ENCODE results near the gene CCDC92B. TPM values are rescaled to one million over a fixed set of nuclear protein-coding genes. Genes with fewer than 3 reads are reported as not detected.

The CCDC92B gene
- 0.02 TPM in 1 of 2 replicates, not detected in the other for polyA plus RNA-seq (2011; rRNA removed)
- polyA minus RNA-seq (2011; rRNA and poly(A)+ RNA removed), result not detected in 2 replicates

GRCh38 chr17:2749058-2749783, at the start of gene CCDC92B:
CCDC92B (minus strand) TSS chr17:2749652; CDS start chr17:2735145, 14,507 bp downstream.
- no peak for TF ChIP-seq CTCF (IDR thresholded peaks at IDR 0.05; ENCODE audit: insufficient read depth, low read depth, low read length)

GRCh38 chr17:2798678-2799077, 49.2 kb upstream of the CCDC92B start:
- CTCF ChIA-PET, result no interaction called here
- no peaks in the 10 kb centered on the region for H3K36me3 ChIP-seq (ENCODE audit: control insufficient read depth, insufficient read depth, low read length)
- peaks cover 3% of the 10 kb centered on the region; the same call in 1 of the 2 replicates for H3K27me3 ChIP-seq (ENCODE audit: control insufficient read depth, insufficient read depth, low read length)
- H3K4me3 ChIP-seq (ENCODE audit: low read depth, low read length), result no peak overlapping the region
- no peak for TF ChIP-seq CTCF (IDR thresholded peaks at IDR 0.05; ENCODE audit: insufficient read depth, low read depth, low read length)
- no peak for DNase-seq (ENCODE audit: low read depth)
- POLR2A ChIA-PET, result no interaction called here

More at GRCh38 chr17:2749058-2749783, at the start of gene CCDC92B:
- no peak for DNase-seq (ENCODE audit: low read depth)
- Histone ChIP-seq H3K27me3 (ENCODE audit: control insufficient read depth, insufficient read depth, low read length) (peaks cover 19% of the 10 kb centered on the region), H3K36me3 (ENCODE audit: control insufficient read depth, insufficient read depth, low read length) (no peaks in the 10 kb centered on the region), H3K4me3 (ENCODE audit: low read depth, low read length) (no peak within 1 kb of the TSS)
- ChIA-PET POLR2A (interaction anchor here (0.7 kb wide), 1 partner anchor 807 kb away, joined by 5 read pairs; no protein-coding TSS in a partner anchor), CTCF (no interaction called here)

- CTCF ChIA-PET, result no interaction called here
- TF ChIP-seq CTCF (IDR thresholded peaks at IDR 0.05; ENCODE audit: insufficient read depth, low read depth, low read length), result no peak
- DNase-seq (ENCODE audit: low read depth), result no peak
- H3K27me3 ChIP-seq (ENCODE audit: control insufficient read depth, insufficient read depth, low read length), result peaks cover 3% of the 10 kb centered on the region; the same call in 1 of the 2 replicates
- POLR2A ChIA-PET, result no interaction called here
- no peak overlapping the region for H3K4me3 ChIP-seq (ENCODE audit: low read depth, low read length)
- no peaks in the 10 kb centered on the region for H3K36me3 ChIP-seq (ENCODE audit: control insufficient read depth, insufficient read depth, low read length)
Observed at GRCh38 chr17:2798188-2798587, 48.7 kb upstream of the CCDC92B start.

- POLR2A ChIA-PET, result no interaction called here
- Histone ChIP-seq H3K36me3 (ENCODE audit: control insufficient read depth, insufficient read depth, low read length) (no peaks in the 10 kb centered on the region), H3K27me3 (ENCODE audit: control insufficient read depth, insufficient read depth, low read length) (peaks cover 3% of the 10 kb centered on the region; the same call in 1 of the 2 replicates), H3K4me3 (ENCODE audit: low read depth, low read length) (no peak overlapping the region)
- CTCF ChIA-PET, result no interaction called here
- no peak for DNase-seq (ENCODE audit: low read depth)
- no peak for TF ChIP-seq CTCF (IDR thresholded peaks at IDR 0.05; ENCODE audit: insufficient read depth, low read depth, low read length)
Observed at GRCh38 chr17:2797637-2798036, 48.2 kb upstream of the CCDC92B start.

GRCh38 chr17:2797226-2797625, 47.8 kb upstream of the CCDC92B start:
- ChIA-PET CTCF (no interaction called here), POLR2A (no interaction called here)

More at GRCh38 chr17:2797226-2797625, 47.8 kb upstream of the CCDC92B start:
- DNase-seq (ENCODE audit: low read depth), result no peak
- no peaks in the 10 kb centered on the region for H3K36me3 ChIP-seq (ENCODE audit: control insufficient read depth, insufficient read depth, low read length)
- no peak overlapping the region for H3K4me3 ChIP-seq (ENCODE audit: low read depth, low read length)
- no peak for TF ChIP-seq CTCF (IDR thresholded peaks at IDR 0.05; ENCODE audit: insufficient read depth, low read depth, low read length)
- peaks cover 3% of the 10 kb centered on the region; the same call in 1 of the 2 replicates for H3K27me3 ChIP-seq (ENCODE audit: control insufficient read depth, insufficient read depth, low read length)

All from BJ (cell line).